Measurements from ENCODE around the gene GALR1.
"Not testable (repeated sequence)": the region's sequence is repeated elsewhere in the genome, so short reads cannot be mapped to it uniquely, and the experiment has no call there.

Gene GALR1

GRCh38 chr18:77250926-77251729 is 1.5 kb downstream of the GALR1 start:
- DNase-seq (ENCODE audit: low read depth in 2 of 2): no peak

GRCh38 chr18:77251730-77252050 is 2.0 kb downstream of the GALR1 start:
- no peak for DNase-seq (ENCODE audit: low read depth in 2 of 2)

- no peak for DNase-seq (ENCODE audit: low read depth in 2 of 2)
These were observed 5.2 kb downstream of the GALR1 start for GRCh38 chr18:77254711-77255405.

GRCh38 chr18:77255426-77256105 is 5.9 kb downstream of the GALR1 start:
- DNase-seq (ENCODE audit: low read depth in 2 of 2): no peak

- no peak for DNase-seq (ENCODE audit: low read depth in 2 of 2)
These were observed 13.2 kb downstream of the GALR1 start for GRCh38 chr18:77262643-77263465.

- no peak for DNase-seq (ENCODE audit: low read depth in 2 of 2)
These were observed 13.8 kb downstream of the GALR1 start for GRCh38 chr18:77263466-77263763.

- DNase-seq (ENCODE audit: low read depth in 2 of 2): no peak
These were observed 18.3 kb downstream of the GALR1 start for GRCh38 chr18:77267969-77268368.

GRCh38 chr18:77268456-77268855 is 18.8 kb downstream of the GALR1 start:
- no peak for DNase-seq (ENCODE audit: low read depth in 2 of 2)

GRCh38 chr18:77271576-77272481 is 22.2 kb downstream of the GALR1 start:
- no peak for DNase-seq (ENCODE audit: low read depth in 2 of 2)

- DNase-seq (ENCODE audit: low read depth in 2 of 2): not testable (repeated sequence)
These were observed 41.2 kb downstream of the GALR1 start for GRCh38 chr18:77290841-77291240.

GRCh38 chr18:77298172-77298571 is 48.5 kb downstream of the GALR1 start:
- DNase-seq (ENCODE audit: low read depth in 2 of 2): no peak

GRCh38 chr18:77299706-77300105 is 50.1 kb downstream of the GALR1 start:
- DNase-seq (ENCODE audit: low read depth in 2 of 2): no peak

GRCh38 chr18:77300579-77300978 is 50.9 kb downstream of the GALR1 start:
- DNase-seq (ENCODE audit: low read depth in 2 of 2): no peak

- no peak for DNase-seq (ENCODE audit: low read depth in 2 of 2)
These were observed 54.6 kb downstream of the GALR1 start for GRCh38 chr18:77304268-77304667.

- no peak for DNase-seq (ENCODE audit: low read depth in 2 of 2)
These were observed 56.0 kb downstream of the GALR1 start for GRCh38 chr18:77305676-77306075.

GRCh38 chr18:77308216-77308615 is 58.6 kb downstream of the GALR1 start:
- DNase-seq (ENCODE audit: low read depth in 2 of 2): no peak

- DNase-seq (ENCODE audit: low read depth in 2 of 2): no peak
These were observed 64.9 kb downstream of the GALR1 start for GRCh38 chr18:77314511-77314910.

GRCh38 chr18:77314952-77315351 is 65.3 kb downstream of the GALR1 start:
- no peak for DNase-seq (ENCODE audit: low read depth in 2 of 2)

- no peak for DNase-seq (ENCODE audit: low read depth in 2 of 2)
These were observed 66.4 kb downstream of the GALR1 start for GRCh38 chr18:77316008-77316407.

- no peak for DNase-seq (ENCODE audit: low read depth in 2 of 2)
These were observed 67.0 kb downstream of the GALR1 start for GRCh38 chr18:77316641-77317040.

- no peak for DNase-seq (ENCODE audit: low read depth in 2 of 2)
These were observed 71.4 kb downstream of the GALR1 start for GRCh38 chr18:77320971-77321559.

Measured in activated CD4-positive, alpha-beta T cell treated with anti-CD3 and anti-CD28 coated beads for 24 hours (primary cell).